ENCODE measurements around the gene COL8A1.
A peak's percentile ranks its signal among the peaks of the same experiment; 100 is the strongest.
"Not testable (repeated sequence)": the region's sequence is repeated elsewhere in the genome, so short reads cannot be mapped to it uniquely, and the experiment has no call there.

Gene COL8A1

DNA sequence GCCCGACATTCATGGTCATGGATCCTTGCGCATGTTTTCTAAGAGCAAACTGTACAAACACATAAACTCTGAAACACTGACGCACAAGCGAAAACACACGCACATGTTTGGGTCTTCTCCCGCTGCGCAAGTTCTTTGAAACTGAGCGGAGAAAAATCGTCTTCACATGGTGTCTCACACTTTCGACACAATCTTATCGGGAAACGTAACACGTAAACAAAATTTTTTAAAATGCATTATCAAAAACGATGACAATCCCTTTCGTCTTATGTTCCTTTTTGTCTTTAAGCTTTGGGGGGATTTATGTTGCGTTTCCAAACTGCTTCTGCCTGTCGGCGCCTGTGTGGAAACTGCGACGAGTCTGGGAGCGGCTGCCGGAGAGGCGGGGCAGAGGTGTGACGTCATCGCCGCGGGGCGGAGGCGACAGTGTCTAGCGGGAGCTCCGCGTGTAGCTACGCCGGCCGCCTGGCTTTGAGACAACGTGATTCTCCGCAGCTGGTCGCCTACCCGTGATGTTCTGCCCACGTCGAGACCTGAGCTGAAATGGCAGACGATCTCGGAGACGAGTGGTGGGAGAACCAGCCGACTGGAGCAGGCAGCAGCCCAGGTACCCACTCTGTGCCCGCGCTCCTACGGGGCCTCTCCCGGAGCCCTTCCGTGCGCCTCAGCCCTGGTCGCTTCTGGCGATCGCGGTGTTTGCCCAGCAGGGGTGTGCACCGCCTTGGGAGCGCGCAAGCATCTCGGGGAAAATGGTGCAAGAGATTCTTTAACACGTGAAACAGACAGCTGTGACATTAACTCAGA lies 179.2 kb downstream of the COL8A1 start, which contains the start of gene CMSS1:
CMSS1 (plus strand) TSS at position 426 of the 804 bp plus-strand sequence.
- peak; percentile 84 for DNase-seq

- no peak for DNase-seq
These were observed 180.4 kb downstream of the COL8A1 start for GRCh38 chr3:99818818-99819217.

DNA sequence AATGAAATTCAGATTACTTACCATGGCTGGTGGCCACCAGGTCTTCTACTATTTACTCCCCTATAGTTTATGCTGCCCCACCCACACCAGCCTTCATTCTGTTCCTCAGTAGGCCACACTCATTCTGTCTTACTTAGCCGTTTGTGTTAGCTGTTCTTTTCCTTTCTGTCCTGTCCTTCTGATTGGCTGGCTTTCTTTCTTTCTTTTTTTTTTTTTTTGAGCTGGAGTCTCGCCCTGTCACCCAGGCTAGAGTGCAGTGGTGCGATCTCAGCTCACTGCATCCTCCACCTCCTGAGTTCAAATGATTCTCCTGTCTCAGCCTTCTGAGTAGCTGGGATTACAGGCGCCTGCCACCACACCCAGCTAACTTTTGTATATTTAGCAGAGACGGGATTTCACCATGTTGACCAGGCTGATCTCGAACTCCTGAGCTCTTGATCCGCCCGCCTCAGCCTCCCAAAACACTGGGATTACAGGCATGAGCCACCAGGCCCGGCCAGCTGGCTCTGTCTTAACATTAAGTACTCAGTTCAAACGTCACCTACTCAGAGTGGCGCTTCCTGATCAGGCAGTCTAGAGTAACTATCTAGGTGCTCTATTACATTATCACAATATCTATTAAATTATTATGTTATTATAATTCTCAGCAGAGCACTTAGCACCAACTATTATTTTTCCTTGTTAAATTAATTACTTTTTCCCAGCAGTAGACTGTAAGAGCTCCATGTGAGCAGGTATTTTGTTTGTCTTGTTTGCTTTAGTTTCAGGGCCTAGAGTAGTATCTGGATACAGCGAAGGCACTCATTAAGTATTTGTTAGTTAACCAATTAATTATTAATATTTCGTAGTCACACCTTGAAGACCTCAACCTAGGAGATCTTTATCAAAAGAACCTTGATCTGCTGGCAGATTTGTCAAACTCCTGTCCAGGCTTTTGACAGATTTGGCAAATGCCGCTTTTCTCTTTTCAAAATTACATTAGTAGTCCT lies 185.6 kb downstream of the COL8A1 start:
- DNase-seq: no peak

- DNase-seq: no peak
These were observed 186.7 kb downstream of the COL8A1 start for GRCh38 chr3:99825004-99825640.

GRCh38 chr3:99829844-99830243 lies 191.4 kb downstream of the COL8A1 start:
- DNase-seq: no peak

DNA sequence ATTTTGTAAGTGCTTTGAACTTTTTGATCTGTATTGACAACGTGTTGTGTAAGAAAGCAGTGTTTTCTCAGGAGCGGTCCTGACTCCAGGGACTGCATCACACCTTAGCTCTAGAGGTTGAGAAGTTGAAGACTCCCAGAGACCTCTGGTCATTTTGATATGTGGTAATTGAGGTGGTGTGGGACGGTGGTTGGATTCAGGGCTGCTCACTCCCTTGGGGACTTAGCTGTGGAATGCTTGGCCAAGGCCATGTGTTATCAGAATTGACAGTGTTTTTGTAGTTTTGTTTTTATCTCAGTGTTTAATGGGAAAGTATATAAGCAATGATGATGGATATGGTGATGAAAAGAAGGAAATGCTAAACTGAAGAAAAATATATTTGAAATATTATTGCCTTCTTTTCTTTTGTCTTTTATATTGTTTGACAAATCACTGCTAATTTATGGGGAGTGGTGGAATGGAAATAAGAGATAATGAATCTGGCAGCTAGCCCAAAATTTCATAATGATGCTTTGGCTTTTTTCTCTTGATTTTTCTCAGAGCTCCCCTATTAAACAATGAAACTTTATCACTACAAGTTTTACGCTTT lies 195.3 kb downstream of the COL8A1 start:
- no peak for DNase-seq

GRCh38 chr3:99834211-99834957 lies 196.0 kb downstream of the COL8A1 start:
- DNase-seq: no peak

DNA sequence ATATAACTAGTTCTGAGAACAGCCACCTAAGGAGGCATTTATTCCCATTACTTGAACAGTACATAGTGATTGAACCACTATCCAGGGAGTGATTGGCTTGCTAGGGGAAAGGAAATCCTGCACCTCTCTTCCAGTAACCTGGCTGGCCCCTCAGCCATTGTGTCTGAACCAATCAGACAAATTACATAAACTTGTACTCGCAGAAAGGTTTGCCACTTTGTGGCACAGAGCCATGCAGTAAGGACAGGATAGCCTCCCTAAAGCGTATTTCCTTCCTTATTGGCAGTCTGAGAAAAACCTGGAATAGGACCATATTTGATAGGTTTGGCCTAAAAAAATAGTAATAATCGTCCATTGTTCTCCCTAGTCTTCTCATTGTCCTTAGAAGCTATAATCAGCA lies 198.3 kb downstream of the COL8A1 start:
- no peak for DNase-seq

GRCh38 chr3:99837715-99838114 lies 199.3 kb downstream of the COL8A1 start:
- DNase-seq: no peak

DNA sequence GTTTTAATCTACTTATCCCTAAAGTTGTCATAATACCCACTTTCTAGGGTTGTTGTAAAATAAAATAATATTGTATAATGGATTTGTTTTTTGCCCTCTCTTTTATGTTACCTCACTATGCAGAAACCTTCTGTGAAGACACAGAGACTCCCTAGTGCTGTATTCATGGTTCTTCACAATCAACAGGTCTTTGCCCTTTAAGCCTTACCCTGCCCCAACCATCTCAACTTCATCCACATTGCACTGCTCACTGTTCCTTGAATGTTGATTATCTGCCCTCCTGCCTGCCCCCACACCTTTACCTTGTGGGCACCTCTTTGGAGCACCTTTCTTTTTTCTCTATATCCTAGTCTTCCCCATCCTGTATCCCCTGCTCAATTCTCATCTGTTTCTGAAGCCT lies 200.4 kb downstream of the COL8A1 start:
- DNase-seq: no peak

GRCh38 chr3:99839613-99840012 lies 201.2 kb downstream of the COL8A1 start:
- no peak for DNase-seq

GRCh38 chr3:99841949-99842348 lies 203.6 kb downstream of the COL8A1 start:
- not testable (repeated sequence) for DNase-seq

DNA sequence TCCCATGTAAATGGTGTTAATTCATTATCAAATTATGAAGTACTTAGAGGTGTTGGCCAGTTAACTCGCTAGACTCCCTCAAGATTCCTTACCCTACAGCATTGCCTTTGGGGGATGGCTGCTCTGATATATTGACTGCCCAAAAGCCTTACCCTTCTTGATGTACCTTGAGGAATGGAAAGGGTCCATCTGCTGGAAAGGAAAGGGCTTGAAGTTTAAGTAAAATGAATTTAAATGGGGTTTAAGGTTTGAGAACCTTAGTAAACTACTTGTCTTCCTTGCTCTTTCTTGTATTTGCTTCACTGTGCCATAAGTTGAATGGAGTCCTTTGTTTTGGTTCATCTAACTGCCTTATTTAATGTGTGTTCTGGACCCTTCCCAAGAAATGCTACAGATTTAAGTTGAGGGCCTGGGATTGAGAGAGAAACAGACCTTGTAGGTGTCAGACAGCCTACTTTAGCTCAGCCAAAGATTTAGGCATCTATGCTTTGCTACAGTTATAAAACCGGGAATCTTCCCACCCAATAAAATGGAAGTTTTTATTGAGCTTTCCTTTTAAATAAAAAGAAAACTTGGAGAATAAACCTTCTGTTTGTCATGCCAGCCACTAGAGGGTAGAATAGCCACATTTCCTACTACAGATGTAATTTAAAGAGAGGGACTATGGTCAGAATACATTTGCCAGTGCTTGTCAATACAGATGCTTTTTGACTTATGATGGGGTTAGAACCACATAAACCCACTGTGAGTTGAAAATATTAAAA lies 204.6 kb downstream of the COL8A1 start:
- DNase-seq: peak; percentile 10

DNA sequence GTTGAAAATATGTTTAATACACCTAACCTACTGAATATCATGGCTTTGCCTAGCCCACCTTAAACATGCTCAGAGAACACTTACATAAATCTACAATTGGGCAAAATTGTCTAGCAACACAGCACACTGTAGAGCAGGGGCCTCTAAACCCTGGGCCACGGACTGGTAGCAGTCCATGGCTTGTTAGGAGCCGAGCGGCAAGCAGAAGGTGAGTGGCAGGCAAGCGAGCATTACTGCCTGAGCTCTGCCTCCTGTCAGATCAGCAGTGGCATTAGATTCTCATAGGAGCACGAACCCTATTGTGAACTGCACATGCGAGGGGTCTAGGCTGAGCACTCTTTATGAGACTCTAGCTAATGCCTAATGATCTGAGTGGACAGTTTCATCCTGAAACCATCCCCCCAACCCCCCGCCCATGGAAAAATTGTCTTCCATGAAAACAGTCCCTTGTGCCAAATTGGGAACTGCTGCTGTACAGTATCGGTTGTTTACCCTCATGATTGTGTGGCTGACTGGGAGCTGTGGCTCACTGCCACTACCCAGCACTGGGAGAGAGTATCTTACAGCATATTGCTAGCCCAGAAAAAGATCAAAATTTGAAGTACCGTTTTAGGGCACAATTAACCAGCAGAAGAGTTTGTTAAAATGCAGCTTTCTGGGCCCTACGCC lies 205.3 kb downstream of the COL8A1 start:
- no peak for DNase-seq

- DNase-seq: no peak
These were observed 206.9 kb downstream of the COL8A1 start for GRCh38 chr3:99845331-99845730.

GRCh38 chr3:99845999-99846398 lies 207.6 kb downstream of the COL8A1 start:
- DNase-seq: no peak

DNA sequence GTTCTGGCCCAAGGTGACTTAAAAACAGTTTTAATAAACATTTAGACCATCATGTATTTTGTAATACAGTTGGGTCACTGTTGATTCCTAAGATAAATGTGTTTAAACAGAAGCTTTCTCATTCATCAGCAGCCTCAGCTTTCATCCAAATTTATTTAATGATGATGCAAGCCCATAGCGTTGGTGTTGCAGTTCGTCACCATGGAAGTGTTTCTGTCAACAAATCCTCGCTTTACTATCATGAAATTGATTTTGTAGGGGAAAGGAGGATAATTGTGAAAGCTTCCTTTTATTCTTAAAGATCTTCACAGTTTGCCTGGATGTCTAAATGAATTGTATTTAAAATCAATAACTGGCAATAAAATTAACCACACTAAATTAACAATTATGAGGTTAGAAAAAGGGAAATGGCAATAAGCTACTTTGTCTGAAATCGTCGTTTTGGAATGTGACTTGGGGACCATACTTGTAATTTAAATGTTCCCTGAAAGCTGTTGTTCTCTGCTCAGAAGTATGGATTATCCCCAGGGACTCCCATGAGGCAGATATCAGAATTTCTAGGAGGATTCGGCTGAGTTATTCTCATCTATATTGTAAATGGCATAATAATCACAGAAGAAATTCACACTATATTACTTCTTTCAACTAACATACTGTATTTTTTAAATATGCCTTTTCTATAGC lies 208.2 kb downstream of the COL8A1 start:
- no peak for DNase-seq

GRCh38 chr3:99848433-99848832 lies 210.0 kb downstream of the COL8A1 start:
- DNase-seq: no peak

All from NCI-H2227 treated with DMSO at 0.1 percent for 48 hours (cell line).